ENCODE measurements around the gene HSD17B14.
A peak's percentile ranks its signal among the peaks of the same experiment; 100 is the strongest.
"Not testable (repeated sequence)": the region's sequence is repeated elsewhere in the genome, so short reads cannot be mapped to it uniquely, and the experiment has no call there.

The HSD17B14 gene

GRCh38 chr19:48799358-48800300 lies 36.7 kb downstream of the HSD17B14 start:
- no peak overlapping the region for H3K27ac ChIP-seq (ENCODE audit: low read depth, low read length)
- no peaks in the 10 kb centered on the region for H3K27me3 ChIP-seq (ENCODE audit: control insufficient read depth in 1 of 2, insufficient read depth in 2 of 2, low read length in 2 of 2)

DNA sequence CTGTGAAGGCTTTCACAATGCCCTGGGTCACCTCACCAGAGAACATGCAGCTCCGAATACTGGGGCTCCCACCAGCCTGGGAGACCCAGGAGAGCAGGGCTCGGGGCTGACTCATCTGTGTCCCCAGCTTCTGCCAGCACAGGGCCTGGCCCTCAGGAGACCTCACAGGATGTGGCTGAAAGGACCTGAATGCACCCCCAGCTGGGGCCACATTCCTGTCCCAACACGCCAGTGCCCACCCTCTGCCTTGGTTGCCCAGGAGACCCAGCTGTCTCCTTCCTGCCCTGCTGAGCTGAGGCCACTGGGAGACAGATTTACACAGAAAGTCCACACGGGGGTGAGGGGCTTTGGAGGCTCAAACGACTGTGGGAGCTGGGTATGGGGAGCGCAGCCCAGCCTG lies 37.4 kb downstream of the HSD17B14 start:
- Histone ChIP-seq H3K27ac (ENCODE audit: low read depth, low read length) (no peak overlapping the region), H3K4me1 (ENCODE audit: control insufficient read depth in 1 of 2, insufficient read depth in 2 of 2, low read length in 2 of 2) (peaks cover 0 to 13% of the 10 kb centered on the region in 2 donors), H3K9ac (ENCODE audit: low read depth in 1 of 2, low read length in 2 of 2) (no peak overlapping the region)

More at GRCh38 chr19:48799358-48800300, 36.7 kb downstream of the HSD17B14 start:
- Histone ChIP-seq H3K4me3 (ENCODE audit: low read depth in 1 of 2, low read length in 2 of 2) (no peak overlapping the region), H3K4me1 (ENCODE audit: control insufficient read depth in 1 of 2, insufficient read depth in 2 of 2, low read length in 2 of 2) (peaks cover 0 to 13% of the 10 kb centered on the region in 2 donors), H3K9ac (ENCODE audit: low read depth in 1 of 2, low read length in 2 of 2) (no peak overlapping the region), H3K9me3 (ENCODE audit: control insufficient read depth in 1 of 2, low read length in 2 of 2) (no peaks in the 10 kb centered on the region), H3K36me3 (ENCODE audit: control insufficient read depth in 1 of 2, insufficient read depth in 2 of 2, low read length in 2 of 2) (no peaks in the 10 kb centered on the region)

GRCh38 chr19:48797103-48797502 lies 39.2 kb downstream of the HSD17B14 start:
- Histone ChIP-seq H3K27ac (ENCODE audit: low read depth, low read length) (no peak overlapping the region), H3K4me1 (ENCODE audit: control insufficient read depth in 1 of 2, insufficient read depth in 2 of 2, low read length in 2 of 2) (peaks cover 0 to 13% of the 10 kb centered on the region in 2 donors), H3K9ac (ENCODE audit: low read depth in 1 of 2, low read length in 2 of 2) (no peak overlapping the region)

More for the DNA sequence above, 37.4 kb downstream of the HSD17B14 start:
- Histone ChIP-seq H3K9me3 (ENCODE audit: control insufficient read depth in 1 of 2, low read length in 2 of 2) (no peaks in the 10 kb centered on the region), H3K36me3 (ENCODE audit: control insufficient read depth in 1 of 2, insufficient read depth in 2 of 2, low read length in 2 of 2) (no peaks in the 10 kb centered on the region), H3K27me3 (ENCODE audit: control insufficient read depth in 1 of 2, insufficient read depth in 2 of 2, low read length in 2 of 2) (no peaks in the 10 kb centered on the region), H3K4me3 (ENCODE audit: low read depth in 1 of 2, low read length in 2 of 2) (no peak overlapping the region)

DNA sequence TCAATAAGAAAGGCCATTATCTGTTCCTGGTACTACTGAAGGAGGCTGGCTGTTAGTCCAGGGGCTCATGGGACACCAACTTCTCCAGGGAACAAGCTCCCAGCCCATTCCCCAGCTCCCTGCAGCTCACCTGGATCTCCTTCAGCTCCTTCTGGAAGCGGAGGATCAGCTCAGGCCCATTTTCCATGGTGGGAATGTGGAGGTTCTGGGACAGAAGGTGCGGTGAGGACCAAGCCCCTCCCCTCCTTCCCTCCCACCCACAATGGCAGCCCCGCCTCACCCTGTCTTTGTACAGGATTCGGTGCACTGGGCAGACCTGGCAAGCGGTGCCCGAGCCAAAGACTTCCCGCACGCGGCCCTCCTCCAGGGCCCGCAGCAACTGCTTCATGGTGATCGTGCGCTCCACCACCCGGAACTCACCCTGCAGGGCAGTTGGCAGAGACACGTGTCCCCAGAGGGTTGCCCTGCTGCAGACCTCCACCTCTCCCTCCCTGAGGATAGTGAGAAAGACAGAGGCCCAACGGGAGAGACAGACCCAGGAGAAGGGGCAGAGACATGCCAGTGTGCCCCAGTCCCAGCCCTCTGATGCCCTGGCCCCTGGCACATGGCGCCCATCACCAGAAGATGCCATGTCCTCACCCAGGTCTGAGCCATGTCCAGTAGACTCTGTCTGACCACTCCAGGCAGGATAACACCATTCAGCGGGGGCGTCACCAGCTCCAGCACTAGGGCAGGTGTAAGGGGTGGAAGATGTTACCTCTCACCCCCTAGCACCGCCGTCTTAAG lies 39.8 kb downstream of the HSD17B14 start:
- no peak overlapping the region for H3K27ac ChIP-seq (ENCODE audit: low read depth, low read length)
- H3K27me3 ChIP-seq (ENCODE audit: control insufficient read depth in 1 of 2, insufficient read depth in 2 of 2, low read length in 2 of 2) = no peaks in the 10 kb centered on the region
- H3K9me3 ChIP-seq (ENCODE audit: control insufficient read depth in 1 of 2, low read length in 2 of 2) = no peaks in the 10 kb centered on the region
- H3K4me1 ChIP-seq (ENCODE audit: control insufficient read depth in 1 of 2, insufficient read depth in 2 of 2, low read length in 2 of 2) = peaks cover 0 to 13% of the 10 kb centered on the region in 2 donors
- H3K36me3 ChIP-seq (ENCODE audit: control insufficient read depth in 1 of 2, insufficient read depth in 2 of 2, low read length in 2 of 2) = no peaks in the 10 kb centered on the region
- H3K4me3 ChIP-seq (ENCODE audit: low read depth in 1 of 2, low read length in 2 of 2) = no peak overlapping the region
- no peak overlapping the region for H3K9ac ChIP-seq (ENCODE audit: low read depth in 1 of 2, low read length in 2 of 2)

More at GRCh38 chr19:48797103-48797502, 39.2 kb downstream of the HSD17B14 start:
- no peaks in the 10 kb centered on the region for H3K27me3 ChIP-seq (ENCODE audit: control insufficient read depth in 1 of 2, insufficient read depth in 2 of 2, low read length in 2 of 2)
- H3K36me3 ChIP-seq (ENCODE audit: control insufficient read depth in 1 of 2, insufficient read depth in 2 of 2, low read length in 2 of 2) = no peaks in the 10 kb centered on the region
- H3K9me3 ChIP-seq (ENCODE audit: control insufficient read depth in 1 of 2, low read length in 2 of 2) = no peaks in the 10 kb centered on the region
- no peak overlapping the region for H3K4me3 ChIP-seq (ENCODE audit: low read depth in 1 of 2, low read length in 2 of 2)

GRCh38 chr19:48795685-48796070 lies 40.6 kb downstream of the HSD17B14 start:
- no peak overlapping the region for H3K4me3 ChIP-seq (ENCODE audit: low read depth in 1 of 2, low read length in 2 of 2)
- H3K27me3 ChIP-seq (ENCODE audit: control insufficient read depth in 1 of 2, insufficient read depth in 2 of 2, low read length in 2 of 2) = no peaks in the 10 kb centered on the region
- H3K9ac ChIP-seq (ENCODE audit: low read depth in 1 of 2, low read length in 2 of 2) = no peak overlapping the region
- no peaks in the 10 kb centered on the region for H3K9me3 ChIP-seq (ENCODE audit: control insufficient read depth in 1 of 2, low read length in 2 of 2)
- H3K36me3 ChIP-seq (ENCODE audit: control insufficient read depth in 1 of 2, insufficient read depth in 2 of 2, low read length in 2 of 2) = no peaks in the 10 kb centered on the region
- no peak overlapping the region for H3K27ac ChIP-seq (ENCODE audit: low read depth, low read length)
- peaks cover 0 to 13% of the 10 kb centered on the region in 2 donors for H3K4me1 ChIP-seq (ENCODE audit: control insufficient read depth in 1 of 2, insufficient read depth in 2 of 2, low read length in 2 of 2)

DNA sequence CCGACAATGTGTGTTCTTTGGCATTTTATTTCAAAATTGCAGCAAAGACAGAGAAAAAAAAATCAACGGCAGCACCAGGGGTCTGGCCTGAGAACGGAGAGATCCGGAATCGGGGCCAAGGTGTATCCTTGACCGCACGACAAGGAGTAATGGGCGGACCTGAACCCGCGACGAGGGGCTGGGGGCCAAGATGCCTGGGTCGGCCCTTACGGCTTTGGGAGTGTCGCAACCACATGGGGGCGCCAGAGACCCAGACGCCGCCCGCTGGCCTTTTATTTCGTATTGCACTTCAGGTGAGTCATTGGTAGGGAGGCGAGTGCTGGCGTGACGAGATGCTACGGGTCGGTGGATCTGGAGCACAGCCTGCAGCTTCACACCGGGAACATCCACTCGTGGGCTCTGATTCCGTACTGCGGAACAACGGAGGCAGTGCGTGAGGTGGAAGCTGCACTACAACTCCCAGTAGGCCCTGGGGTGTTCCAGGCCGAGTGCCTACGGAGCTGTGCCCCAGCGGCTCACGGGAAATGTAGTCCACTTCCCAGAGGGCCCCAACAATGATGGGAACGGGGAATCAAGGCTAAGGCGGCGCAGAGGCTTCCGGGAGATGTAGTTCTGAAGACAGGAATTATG lies 41.1 kb downstream of the HSD17B14 start:
- Histone ChIP-seq H3K27ac (ENCODE audit: low read depth, low read length) (no peak overlapping the region), H3K4me1 (ENCODE audit: control insufficient read depth in 1 of 2, insufficient read depth in 2 of 2, low read length in 2 of 2) (peaks cover 0 to 13% of the 10 kb centered on the region in 2 donors), H3K27me3 (ENCODE audit: control insufficient read depth in 1 of 2, insufficient read depth in 2 of 2, low read length in 2 of 2) (no peaks in the 10 kb centered on the region), H3K9ac (ENCODE audit: low read depth in 1 of 2, low read length in 2 of 2) (peak overlapping the region; percentile 54 to 67), H3K36me3 (ENCODE audit: control insufficient read depth in 1 of 2, insufficient read depth in 2 of 2, low read length in 2 of 2) (no peaks in the 10 kb centered on the region), H3K4me3 (ENCODE audit: low read depth in 1 of 2, low read length in 2 of 2) (peak overlapping the region; percentile 77 to 84), H3K9me3 (ENCODE audit: control insufficient read depth in 1 of 2, low read length in 2 of 2) (no peaks in the 10 kb centered on the region)

DNA sequence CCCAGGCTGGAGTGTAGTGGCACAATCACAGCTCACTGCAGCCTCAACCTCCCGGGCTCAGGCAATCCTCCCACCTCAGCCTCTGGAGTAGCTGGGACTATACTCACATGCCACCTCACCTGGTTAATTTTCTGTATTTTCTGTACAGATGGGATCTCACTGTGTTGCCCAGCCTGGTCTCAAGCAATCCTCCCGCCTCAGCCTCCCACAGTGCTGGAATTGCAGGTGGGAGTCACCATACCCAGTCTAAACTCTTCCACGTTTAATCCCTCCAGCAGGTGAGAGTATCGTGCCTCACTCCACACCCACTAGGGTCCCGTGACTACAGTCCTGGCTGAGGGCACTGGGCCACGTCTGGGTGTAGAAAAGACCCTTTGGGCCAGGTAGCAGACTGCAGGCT lies 42.0 kb downstream of the HSD17B14 start:
- Histone ChIP-seq H3K9me3 (ENCODE audit: control insufficient read depth in 1 of 2, low read length in 2 of 2) (no peaks in the 10 kb centered on the region), H3K4me1 (ENCODE audit: control insufficient read depth in 1 of 2, insufficient read depth in 2 of 2, low read length in 2 of 2) (peaks cover 0 to 13% of the 10 kb centered on the region in 2 donors), H3K36me3 (ENCODE audit: control insufficient read depth in 1 of 2, insufficient read depth in 2 of 2, low read length in 2 of 2) (no peaks in the 10 kb centered on the region), H3K4me3 (ENCODE audit: low read depth in 1 of 2, low read length in 2 of 2) (no peak overlapping the region), H3K27ac (ENCODE audit: low read depth, low read length) (no peak overlapping the region), H3K27me3 (ENCODE audit: control insufficient read depth in 1 of 2, insufficient read depth in 2 of 2, low read length in 2 of 2) (no peaks in the 10 kb centered on the region), H3K9ac (ENCODE audit: low read depth in 1 of 2, low read length in 2 of 2) (no peak overlapping the region)

DNA sequence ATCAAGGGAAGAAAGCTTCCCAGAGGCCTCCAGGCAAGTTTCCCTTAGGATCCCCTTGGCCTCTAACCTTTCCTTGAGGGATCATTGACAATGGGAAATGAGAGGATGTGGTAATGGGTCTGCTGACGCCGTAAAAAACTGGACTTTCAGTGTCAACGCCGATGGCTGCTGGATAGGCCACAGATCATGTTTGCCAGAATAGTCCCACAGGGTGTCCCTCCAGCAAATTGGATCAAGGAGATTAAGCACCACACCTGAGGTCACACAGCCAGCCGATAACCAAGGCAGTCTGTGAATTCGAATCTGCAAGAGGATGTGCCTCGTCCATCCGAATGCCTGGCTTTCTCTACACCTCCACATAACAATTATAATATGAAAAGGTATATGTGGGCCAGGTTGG lies 43.0 kb downstream of the HSD17B14 start:
- no peak overlapping the region for H3K27ac ChIP-seq (ENCODE audit: low read depth, low read length)
- H3K27me3 ChIP-seq (ENCODE audit: control insufficient read depth in 1 of 2, insufficient read depth in 2 of 2, low read length in 2 of 2) = no peaks in the 10 kb centered on the region
- no peak overlapping the region for H3K4me3 ChIP-seq (ENCODE audit: low read depth in 1 of 2, low read length in 2 of 2)

GRCh38 chr19:48787331-48787730 lies 49.0 kb downstream of the HSD17B14 start:
- not testable (repeated sequence) for H3K27ac ChIP-seq (ENCODE audit: low read depth, low read length); H3K4me1 ChIP-seq (ENCODE audit: control insufficient read depth in 1 of 2, insufficient read depth in 2 of 2, low read length in 2 of 2); H3K27me3 ChIP-seq (ENCODE audit: control insufficient read depth in 1 of 2, insufficient read depth in 2 of 2, low read length in 2 of 2); H3K9me3 ChIP-seq (ENCODE audit: control insufficient read depth in 1 of 2, low read length in 2 of 2); H3K4me3 ChIP-seq (ENCODE audit: low read depth in 1 of 2, low read length in 2 of 2); H3K36me3 ChIP-seq (ENCODE audit: control insufficient read depth in 1 of 2, insufficient read depth in 2 of 2, low read length in 2 of 2); H3K9ac ChIP-seq (ENCODE audit: low read depth in 1 of 2, low read length in 2 of 2)

More for the DNA sequence above, 43.0 kb downstream of the HSD17B14 start:
- Histone ChIP-seq H3K9me3 (ENCODE audit: control insufficient read depth in 1 of 2, low read length in 2 of 2) (no peaks in the 10 kb centered on the region), H3K9ac (ENCODE audit: low read depth in 1 of 2, low read length in 2 of 2) (no peak overlapping the region), H3K36me3 (ENCODE audit: control insufficient read depth in 1 of 2, insufficient read depth in 2 of 2, low read length in 2 of 2) (no peaks in the 10 kb centered on the region), H3K4me1 (ENCODE audit: control insufficient read depth in 1 of 2, insufficient read depth in 2 of 2, low read length in 2 of 2) (peaks cover 0 to 13% of the 10 kb centered on the region in 2 donors)

All from duodenal mucosa (tissue), 2 donors.